SK-N-SH (cell line): ENCODE data around the gene HHAT.

ENCODE experiments used
- CTCF ChIP-seq: fragments of 200-600 bp; sonication (generic); IDR thresholded peaks from 2 replicates; pipeline ENCODE4 v1.6.1; 2017; ENCODE audit warnings: antibody characterized with exemption, mild to moderate bottlenecking, moderate library complexity
- EP300 ChIP-seq, 2 experiments: IDR thresholded peaks; 2 replicates each; pipeline versions ENCODE4 v1.4.0 to v1.6.1; 2012; ENCODE audit warnings: borderline replicate concordance in 1 of 2, low read depth in 1 of 2, low read length in 1 of 2
- EZH2phosphoT487 ChIP-seq: fragments of 200-600 bp; sonication (generic); IDR thresholded peaks from 2 replicates; pipeline ENCODE4 v1.6.1; 2017; ENCODE audit warnings: low read depth, mixed run types, mild to moderate bottlenecking, antibody characterized with exemption, moderate library complexity, borderline replicate concordance
- GATA2 ChIP-seq: sonication (generic); formaldehyde crosslinking; IDR thresholded peaks from 2 replicates; pipeline ENCODE4 v1.5.0; 2020; ENCODE audit warnings: mild to moderate bottlenecking, missing genetic modification reagents
- MXI1 ChIP-seq: IDR thresholded peaks from 2 replicates; pipeline ENCODE4 v1.6.1; 2012; ENCODE audit warnings: mild to moderate bottlenecking, low read depth, low read length, improper control_type of control experiment
- POLR2AphosphoS5 ChIP-seq: IDR thresholded peaks from 2 replicates; pipeline ENCODE4 v1.6.1; 2012; ENCODE audit warnings: low read depth, low read length
- RAD21 ChIP-seq: IDR thresholded peaks from 2 replicates; pipeline ENCODE4 v1.6.1; 2012; ENCODE audit warnings: mild to moderate bottlenecking, low read length
- RCOR1 ChIP-seq: fragments of 150-350 bp; IDR thresholded peaks from 2 replicates; pipeline ENCODE4 v1.6.1; 2017; ENCODE audit warnings: antibody characterized with exemption, low read length
- TAF1 ChIP-seq: IDR thresholded peaks from 2 replicates; pipeline ENCODE4 v1.6.1; 2012; ENCODE audit warnings: low read depth, mild to moderate bottlenecking, low read length, moderate library complexity, borderline replicate concordance
- TEAD4 ChIP-seq: IDR thresholded peaks from 2 replicates; pipeline ENCODE4 v1.4.0; 2012; ENCODE audit warnings: mild to moderate bottlenecking, borderline replicate concordance; ENCODE audit not compliant: insufficient read depth
- YY1 ChIP-seq: IDR thresholded peaks from 2 replicates; pipeline ENCODE4 v1.4.0; 2012; ENCODE audit warnings: low read depth, mild to moderate bottlenecking
- TF ChIP-seq, protein P1 (sequence below): IDR thresholded peaks from 2 replicates; pipeline ENCODE4 v1.4.0; 2012; ENCODE audit warnings: low read depth, borderline replicate concordance
- TF ChIP-seq, protein P2 (sequence below): fragments of 150-350 bp; IDR thresholded peaks from 2 replicates; pipeline ENCODE4 v1.6.1; 2016; ENCODE audit warnings: mild to moderate bottlenecking, low read depth, low read length

- TF ChIP-seq YY1 (no peak), CTCF (no peak), EP300 (IDR thresholded peaks at IDR 0.05; ENCODE audit: borderline replicate concordance in 1 of 2, low read depth in 1 of 2, low read length in 1 of 2) (no peak), POLR2AphosphoS5 (no peak), TAF1 (no peak), GATA2 (no peak), EZH2phosphoT487 (no peak), RAD21 (no peak), RCOR1 (no peak), MXI1 (no peak), TEAD4 (no peak)
- TF ChIP-seq, protein P1, sequence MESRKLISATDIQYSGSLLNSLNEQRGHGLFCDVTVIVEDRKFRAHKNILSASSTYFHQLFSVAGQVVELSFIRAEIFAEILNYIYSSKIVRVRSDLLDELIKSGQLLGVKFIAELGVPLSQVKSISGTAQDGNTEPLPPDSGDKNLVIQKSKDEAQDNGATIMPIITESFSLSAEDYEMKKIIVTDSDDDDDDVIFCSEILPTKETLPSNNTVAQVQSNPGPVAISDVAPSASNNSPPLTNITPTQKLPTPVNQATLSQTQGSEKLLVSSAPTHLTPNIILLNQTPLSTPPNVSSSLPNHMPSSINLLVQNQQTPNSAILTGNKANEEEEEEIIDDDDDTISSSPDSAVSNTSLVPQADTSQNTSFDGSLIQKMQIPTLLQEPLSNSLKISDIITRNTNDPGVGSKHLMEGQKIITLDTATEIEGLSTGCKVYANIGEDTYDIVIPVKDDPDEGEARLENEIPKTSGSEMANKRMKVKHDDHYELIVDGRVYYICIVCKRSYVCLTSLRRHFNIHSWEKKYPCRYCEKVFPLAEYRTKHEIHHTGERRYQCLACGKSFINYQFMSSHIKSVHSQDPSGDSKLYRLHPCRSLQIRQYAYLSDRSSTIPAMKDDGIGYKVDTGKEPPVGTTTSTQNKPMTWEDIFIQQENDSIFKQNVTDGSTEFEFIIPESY = no peak
- TF ChIP-seq, protein P2, sequence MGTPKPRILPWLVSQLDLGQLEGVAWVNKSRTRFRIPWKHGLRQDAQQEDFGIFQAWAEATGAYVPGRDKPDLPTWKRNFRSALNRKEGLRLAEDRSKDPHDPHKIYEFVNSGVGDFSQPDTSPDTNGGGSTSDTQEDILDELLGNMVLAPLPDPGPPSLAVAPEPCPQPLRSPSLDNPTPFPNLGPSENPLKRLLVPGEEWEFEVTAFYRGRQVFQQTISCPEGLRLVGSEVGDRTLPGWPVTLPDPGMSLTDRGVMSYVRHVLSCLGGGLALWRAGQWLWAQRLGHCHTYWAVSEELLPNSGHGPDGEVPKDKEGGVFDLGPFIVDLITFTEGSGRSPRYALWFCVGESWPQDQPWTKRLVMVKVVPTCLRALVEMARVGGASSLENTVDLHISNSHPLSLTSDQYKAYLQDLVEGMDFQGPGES = no peak
Measured at GRCh38 chr1:210289248-210289647, 39.5 kb upstream of the HHAT start.
